Non-pigmented ciliary epithelial cell (primary cell): ENCODE data around the gene AUTS2.

Experiments used
- DNase-seq: peaks from one replicate; pipeline ENCODE4 v3.0.0-alpha.2; 2010; ENCODE audit warnings: low read depth

Gene AUTS2

DNA sequence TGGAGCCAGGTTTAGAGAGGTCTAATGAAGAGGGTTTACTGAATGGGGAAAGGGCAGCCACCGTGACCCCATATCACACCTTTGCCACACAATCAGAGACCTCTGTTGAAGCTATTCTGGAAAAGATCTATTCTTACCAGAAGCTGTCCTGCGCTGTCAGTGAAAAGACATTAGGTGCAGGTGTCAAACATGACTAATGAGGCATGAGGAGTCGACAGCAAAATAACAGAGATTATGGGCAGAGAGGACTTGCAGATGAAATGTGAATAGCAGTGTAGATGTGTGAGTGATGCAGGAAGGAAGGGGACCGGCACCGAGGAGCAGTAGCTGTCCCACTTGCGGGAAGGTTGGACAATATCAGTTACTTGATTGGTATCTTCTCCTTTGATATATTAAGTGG lies 906.0 kb downstream of the AUTS2 start:
- DNase-seq = no peak

DNA sequence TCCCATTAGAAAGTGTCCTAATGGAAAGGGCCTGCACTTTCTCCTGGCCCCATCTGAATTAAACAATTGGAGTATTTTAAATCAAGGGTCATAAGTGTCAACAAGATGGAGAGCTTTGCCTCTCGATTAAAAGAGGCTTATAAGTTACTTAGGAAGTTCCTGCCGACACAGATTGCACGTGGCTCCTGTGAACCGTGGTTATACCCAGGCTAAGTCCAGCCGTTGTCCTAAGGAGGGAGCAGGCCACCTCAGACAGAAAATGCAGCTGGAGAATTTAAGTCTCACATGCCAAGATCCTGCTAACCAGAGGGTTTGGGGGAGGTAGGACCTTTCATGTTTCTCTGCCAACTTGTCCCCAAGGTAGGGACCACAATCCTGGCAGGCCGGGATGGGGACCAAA lies 907.2 kb downstream of the AUTS2 start:
- DNase-seq = no peak

DNA sequence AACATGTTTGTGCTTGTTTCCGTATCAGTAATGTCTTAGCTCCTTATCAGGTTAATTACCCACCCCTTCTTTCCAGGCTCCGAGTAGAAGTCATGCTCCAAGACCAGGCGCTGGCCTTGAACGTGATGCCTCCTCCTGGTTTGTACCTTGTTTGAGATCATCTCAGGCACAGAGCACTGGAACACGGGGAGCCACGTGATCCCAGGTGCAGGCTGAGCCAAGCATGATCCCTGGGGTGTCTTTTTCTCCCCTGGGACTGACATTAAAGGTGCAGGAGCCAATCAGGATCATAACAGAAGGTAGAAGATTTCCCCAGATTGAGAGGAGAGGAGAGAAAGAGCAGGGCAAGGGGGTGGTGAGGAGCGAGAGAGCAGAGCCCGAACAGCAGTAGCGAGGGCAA lies 907.6 kb downstream of the AUTS2 start:
- no peak for DNase-seq

DNA sequence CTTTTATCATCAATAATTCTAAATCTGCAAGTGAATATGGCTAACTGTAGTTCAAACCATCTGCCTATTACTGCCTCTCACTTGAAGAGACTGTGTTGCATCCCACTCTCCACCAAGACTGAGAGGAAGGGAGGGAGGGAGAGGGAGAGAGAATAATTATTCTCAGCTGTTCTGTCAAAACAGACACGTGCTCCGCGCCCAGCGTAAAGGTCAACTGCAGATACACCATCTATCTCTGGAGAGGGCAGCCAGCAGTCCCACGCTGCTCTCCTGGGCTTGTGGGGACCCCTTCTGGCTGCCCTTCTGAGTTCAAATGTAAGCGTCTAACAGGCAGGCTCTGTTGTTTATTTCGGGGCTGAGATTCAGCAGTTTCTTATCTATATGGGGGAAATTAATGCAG lies 908.2 kb downstream of the AUTS2 start:
- no peak for DNase-seq

DNA sequence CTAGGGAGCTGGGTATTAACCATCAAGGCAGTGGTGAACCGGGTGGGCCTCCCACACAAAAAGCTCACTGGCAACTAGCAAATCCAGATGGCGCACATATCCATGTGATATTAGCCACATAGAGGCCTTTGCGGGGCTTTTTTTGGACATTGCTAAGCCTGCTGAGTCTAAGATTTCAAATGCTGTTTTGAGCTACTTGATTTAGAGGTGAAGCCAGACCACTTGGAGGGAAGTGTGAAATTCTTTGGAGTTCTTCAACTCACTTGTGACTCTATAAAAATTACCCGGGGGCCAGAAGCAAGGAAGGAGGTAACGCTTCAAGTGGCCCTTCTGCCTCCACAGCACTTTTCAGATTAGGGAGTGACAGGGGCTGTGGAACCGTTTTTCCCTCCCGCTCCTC lies 913.9 kb downstream of the AUTS2 start:
- no peak for DNase-seq

DNA sequence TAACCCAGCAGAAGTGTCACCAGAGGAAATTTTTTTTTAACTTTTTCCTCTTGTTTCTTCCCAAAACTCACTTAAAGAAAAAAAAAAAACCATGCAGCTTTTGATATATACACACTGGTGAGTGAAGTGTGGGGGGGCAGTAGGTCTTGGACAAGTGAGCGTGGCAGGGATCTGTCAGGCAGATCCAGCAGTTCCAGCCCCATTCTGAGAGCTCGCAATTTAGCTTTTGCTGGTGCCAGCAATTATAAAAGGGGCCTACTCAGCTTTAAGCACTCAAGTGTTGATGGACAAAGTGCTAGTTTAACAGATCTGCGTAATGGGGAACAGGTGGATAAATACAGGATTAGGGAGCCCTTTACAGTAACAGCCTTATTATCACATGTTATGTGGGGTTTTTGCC lies 914.5 kb downstream of the AUTS2 start:
- no peak for DNase-seq

DNA sequence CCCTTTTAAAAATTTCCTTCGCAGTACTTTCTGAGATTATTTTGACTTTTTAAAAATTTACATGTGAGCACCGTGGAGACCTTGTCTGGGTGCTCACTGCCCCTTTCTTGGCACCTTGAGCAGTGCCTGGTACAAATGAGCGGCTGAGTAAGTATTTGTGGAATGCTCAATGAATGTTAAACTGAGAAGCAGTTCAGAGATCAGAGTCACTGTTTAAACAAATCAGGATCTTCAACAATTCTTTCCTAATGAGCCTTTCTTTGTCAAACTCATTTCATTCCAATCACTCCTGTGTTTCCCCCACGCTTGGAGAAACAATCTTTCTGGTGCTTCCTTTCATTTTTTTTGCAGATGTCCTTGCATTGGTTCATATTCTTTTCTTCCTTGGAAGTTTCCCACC lies 922.3 kb downstream of the AUTS2 start:
- DNase-seq = no peak

DNA sequence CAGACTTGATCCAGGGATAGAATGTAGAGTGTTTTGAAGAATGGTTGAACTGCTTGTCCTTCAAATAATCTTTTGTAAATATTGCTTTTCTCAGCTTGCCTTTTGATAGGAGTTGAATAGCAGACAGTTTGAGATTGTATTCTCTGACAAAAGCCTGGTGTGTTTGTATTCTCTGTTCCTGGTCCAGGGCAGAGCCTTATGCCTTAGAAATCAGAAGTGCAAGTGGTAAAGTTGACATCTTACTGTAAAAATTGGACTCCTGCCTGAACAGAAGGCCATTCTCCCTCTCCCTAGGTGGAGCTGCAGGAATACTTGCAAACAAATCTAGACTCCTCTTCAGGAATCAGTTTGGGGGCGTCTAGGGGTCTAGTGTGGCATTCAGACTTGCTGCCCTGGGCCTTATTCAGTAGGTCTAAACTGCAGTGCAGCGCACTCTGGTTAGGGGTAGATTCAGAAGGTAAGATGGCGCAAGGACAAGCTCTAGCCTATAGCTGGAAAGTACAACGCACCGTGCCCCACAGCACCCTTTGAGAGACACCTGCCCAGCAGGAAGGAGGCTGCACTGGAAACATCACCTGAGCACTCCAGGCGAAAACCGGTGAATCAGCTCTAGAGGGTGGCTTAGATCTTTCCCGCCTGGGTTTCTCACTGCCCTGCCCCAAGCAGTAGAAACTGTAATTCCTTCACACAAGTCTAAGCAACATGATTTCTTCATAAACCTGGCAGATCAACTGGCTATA lies 925.1 kb downstream of the AUTS2 start:
- no peak for DNase-seq

DNA sequence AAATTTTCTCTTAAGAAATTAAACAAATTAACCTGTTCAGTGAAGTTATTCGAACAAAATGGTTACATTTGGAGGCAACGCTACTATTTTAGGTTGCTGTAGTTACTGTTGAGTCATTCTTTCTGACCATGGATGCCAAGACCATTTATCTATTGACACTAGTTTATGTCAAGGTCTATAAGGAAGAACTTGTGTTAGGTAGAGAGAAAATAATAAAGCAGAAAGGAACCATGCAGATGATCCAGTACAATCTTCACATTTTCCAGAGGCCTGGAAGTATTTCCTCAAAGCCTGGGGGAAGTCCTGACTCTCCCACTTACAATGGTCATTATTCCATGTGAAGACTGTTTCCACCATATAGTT lies 925.7 kb downstream of the AUTS2 start:
- no peak for DNase-seq

DNA sequence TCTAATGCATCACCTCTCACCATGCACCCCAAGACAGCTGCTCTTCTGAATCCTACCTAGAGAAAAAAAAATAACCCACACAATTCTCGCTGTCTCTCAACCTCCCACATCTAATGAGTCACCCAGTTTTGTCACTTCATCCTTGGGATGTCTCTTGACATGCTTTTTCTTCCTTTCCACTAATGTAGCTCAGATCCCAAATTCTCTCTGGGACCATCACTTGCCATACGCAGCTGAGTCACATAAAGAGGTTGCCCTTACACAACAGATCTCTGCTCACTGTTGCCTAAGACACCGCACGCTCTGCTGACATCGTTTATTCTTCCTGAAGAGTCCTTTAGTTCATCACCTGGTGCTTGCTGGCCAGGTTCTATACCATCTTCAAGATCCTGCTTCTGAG lies 927.7 kb downstream of the AUTS2 start:
- DNase-seq = no peak

DNA sequence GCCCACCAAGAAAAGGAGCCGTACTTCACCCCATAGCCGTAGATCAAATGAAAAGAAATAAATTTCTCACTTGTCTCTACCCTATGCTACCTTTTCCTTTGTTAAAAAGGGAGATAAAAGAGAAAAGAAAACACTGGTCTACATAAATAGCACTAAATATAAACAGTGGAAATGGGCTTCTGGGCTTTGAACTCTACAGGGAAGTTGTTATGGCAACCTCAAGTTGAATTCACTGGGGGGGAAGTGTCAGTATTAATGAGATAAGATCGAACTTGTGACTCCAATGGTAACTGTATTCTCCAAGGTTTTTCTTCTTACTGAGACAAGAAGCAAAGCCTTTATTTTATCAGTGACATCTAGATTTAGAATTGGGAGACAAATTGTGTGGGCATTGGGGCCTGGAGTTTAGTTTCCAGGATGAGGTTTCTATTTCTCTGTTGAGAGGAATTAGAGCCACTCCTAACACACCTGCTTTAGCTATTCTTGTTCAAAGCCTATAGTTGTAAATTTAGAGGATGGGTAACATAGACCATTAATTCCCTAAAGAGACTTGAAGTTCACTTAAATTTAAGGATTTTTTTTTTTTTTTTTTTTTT lies 929.3 kb downstream of the AUTS2 start:
- DNase-seq = no peak

DNA sequence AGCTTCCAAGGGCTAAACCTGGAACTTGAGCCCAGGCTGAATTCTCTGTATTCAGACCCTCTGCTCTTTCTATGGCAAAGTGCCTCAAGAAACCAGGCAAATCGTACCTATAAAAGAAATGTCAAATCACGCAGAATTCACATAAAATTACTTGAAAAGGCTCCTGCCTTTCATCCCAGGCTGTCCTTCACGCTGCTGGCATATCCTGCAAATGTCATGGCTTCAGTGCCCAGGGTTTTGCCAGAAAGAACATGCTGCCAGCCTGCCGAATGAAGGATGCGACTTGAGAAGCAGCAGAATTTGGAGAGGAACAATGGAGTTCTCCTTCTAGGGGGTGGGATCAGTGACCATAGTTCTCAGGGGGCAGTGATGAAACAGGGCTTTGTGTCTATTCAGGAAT lies 931.2 kb downstream of the AUTS2 start:
- DNase-seq = no peak

DNA sequence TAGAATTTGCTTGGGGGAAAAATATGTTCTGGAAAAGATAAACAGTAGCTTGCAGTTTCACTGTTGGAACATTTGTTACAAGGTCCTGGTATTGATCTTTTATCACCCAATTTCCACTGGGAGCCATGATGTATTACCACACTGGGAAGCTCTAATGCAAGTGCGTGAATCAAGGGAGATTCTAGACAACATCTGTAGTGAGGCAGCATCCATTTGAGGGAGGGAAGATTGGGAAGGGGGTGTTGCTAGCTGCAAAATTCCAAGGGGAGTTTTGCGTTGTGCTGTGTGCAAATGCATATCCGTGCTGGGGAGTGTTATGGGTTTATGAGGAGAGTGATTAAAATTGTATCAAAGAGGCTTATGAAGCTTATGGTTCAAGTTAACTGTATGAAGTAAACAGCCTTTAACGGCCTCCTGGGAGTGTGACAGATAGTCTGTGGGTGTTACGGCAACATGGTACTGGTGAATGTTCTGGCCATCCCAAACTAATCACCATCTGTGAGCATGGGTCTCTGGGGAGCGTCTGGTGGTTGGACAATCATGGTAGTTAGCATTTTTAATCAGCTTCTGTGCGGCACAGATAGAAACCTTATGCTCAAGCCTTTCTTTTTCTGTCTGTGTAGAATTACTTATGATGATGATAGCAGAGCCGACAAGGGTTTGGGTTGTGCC lies 931.8 kb downstream of the AUTS2 start:
- no peak for DNase-seq

DNA sequence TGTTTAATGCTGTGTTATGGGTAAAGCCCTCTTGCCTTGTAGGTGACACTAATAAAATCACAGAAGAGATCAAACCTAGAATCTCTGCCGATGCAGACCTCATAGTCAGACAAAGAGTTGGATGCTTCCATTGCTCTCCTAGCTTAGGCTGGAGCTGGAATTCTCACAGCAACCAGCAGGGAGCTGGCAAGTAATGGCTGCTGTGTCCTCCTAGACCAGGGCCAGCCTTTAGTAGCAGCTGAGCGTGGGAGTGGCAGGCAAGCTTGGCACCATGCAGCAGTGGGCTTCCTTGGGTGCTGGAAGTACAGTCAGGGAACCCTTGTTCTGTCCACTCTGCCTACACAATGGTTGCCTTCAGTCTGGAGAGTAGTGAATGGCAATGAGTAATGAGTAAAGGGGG lies 935.3 kb downstream of the AUTS2 start:
- DNase-seq = no peak

DNA sequence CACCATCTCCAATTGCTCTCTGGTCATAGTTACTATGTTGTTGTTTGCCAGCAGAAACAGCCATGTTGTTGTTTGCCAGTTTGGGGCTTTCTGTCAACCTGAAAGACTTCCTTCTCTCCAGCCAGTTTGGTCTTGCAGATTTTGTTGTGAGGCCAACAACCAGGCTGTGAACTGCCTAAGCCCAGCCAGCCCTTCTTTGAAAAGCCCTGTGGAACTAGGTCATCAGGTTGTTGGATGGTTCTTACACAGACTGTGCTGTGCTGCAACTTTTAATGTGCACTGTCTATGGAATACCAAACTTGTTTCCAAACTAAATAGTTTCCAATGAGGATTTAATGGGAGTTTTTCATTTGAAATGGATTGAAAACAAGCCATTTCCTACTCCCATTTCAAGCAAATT lies 940.9 kb downstream of the AUTS2 start:
- DNase-seq = no peak

DNA sequence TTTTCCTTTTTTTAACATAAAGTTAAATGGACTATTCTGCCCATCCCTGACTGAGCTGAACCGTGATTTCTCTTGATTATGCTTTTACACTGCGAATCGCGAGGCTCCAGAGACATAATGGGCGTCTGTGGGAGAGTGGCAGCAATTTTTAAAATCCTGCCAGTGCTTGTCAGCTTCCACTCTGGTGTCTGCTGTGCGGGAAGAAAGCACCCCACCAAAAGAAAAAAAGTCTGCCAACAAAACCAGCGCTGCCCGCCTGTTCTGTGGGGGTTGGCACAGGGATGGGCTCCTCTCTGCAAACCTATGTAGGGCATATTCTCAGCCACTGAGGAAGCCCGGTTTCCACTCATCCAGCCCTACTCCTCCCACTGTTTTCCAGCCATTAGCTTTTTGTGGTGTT lies 941.3 kb downstream of the AUTS2 start:
- no peak for DNase-seq

DNA sequence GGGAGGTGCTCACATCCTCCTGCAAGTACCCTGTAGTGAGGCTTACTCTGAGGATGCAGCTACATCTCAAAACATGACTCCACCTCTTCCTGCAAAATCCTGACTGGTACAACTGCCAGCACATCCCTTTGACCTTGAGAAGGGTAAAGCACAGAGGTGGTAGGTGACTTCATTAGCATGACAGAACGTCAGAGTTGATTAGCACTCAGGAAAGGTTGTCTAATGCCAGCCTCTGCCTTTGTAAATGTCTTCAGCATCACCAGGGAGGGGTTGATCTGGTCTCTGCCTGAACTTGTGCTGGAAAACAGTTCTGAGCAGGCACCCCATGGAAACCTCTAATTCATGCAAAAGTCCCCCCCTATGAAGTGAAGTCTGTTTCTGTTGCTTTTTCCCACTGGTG lies 942.4 kb downstream of the AUTS2 start:
- no peak for DNase-seq

DNA sequence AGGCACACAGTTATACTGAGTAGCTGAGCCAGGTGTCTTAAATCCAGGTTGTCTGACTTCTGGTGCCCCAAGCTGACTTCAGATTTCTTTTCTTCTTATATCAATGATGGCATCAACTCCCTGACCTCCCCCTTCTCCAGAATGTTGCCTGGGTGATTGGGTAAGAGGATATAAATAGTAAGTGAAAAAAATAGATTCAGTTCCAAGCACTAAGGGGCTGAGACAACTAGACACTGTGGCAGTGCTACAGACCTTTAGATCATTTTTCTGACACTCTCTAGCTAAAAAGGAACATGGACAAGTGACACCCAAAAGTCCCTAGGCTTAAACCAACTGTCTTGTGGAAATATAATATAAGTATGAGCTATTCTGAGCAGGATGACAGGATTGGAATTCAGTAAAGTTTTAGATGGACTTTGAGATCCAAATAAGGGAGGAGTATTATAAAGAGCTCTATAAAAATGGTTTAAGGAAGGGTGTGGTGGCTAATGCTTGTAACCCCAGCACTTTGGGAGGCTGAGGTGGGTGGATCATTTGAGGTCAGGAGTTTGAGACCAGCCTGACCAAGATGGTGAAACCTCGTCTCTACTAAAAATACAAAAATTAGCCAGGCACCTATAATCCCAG lies 944.6 kb downstream of the AUTS2 start:
- no peak for DNase-seq

DNA sequence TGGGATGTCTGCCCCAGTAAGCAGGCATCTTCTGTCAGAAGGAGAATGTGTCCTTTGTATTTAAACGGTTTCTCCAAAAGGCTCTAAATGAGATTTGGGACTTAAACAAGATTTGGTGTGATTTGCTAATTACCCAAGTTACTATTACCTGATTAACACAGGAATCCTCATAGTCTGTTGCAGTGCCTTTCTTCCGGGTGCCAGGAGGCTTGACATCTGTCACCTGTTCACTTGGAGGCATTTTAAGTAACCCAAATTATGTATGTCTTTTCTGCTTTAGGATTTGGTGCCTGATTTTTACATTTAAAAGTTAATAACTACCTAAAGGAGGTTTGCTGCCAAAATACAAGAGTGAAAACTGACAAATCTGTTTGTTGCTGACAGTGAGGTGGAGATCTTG lies 945.7 kb downstream of the AUTS2 start:
- DNase-seq = no peak

DNA sequence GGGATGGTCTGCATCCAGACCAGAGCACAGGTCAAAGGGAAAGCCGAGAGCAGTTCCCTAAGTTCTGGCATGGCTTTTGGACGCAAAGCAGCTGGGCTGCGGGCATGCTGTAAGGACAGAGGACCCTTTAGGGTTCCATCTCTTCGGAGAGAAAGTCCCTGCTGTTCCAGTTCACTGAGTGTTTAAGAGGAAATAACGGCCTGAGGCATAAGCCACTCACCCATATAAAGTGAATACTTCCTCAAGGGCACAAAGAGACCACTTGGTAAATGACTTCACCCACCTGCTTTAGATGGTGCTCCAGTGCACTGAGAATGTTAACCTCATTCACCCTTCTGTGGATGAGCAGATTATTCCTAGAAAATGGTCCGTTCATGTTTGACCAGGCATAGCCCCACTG lies 946.9 kb downstream of the AUTS2 start:
- no peak for DNase-seq

DNA sequence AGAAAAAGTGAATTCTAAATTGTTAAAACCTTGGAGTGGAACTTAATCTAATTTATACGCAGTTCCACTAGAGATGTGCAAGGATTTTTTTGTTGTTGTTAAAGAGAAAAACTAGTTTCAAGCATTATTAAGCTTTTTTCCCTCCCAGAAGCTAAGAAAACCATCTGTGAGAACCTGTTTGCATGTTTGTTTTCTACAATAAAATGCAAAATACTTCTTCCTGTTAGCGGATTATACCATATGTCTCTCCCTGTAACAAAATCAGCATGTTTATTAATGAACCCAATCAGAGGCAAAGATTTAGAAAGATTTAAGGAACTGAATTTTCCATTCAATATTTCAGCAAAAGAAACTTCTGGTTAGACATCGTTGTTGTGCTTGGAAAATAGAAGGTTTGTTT lies 953.9 kb downstream of the AUTS2 start:
- DNase-seq = no peak

DNA sequence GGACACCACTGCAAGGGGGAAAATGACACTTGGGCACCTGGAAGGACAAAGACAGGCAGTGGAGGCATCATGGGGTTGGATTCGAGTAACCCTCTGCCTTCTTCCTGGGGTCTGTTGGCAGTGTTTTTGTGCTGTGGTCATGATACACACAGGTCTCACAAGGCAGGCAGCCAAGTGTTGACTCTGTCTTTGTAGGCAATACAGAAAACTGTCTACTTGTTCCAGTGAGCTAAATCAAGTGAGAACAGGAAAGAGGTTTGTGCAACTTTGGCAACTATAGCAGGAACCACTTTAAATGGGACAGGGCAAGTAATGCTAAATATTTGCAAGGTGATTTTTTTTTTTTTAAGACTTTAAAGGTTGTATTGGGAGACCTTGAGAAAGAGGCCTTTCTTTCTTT lies 955.1 kb downstream of the AUTS2 start:
- no peak for DNase-seq

DNA sequence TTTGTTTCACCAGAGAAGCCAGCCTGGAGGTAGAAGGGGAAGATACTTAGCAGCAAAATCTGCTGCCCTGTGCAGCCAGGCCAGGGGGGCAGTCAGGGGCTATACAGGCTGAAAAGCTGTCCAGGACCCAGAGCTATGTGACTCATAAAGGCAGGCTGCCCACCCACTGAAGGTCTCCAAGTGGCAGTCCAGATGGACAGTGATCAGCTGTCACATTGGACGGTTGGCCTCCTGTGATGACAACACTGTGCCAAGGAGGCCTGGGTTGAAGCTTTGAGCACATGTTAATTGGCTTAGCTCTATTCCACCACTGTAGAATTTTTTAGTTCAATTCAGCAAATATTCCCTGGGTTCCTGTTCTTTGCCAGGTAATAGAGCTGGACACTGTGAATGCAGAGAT lies 956.4 kb downstream of the AUTS2 start:
- DNase-seq = no peak
